ENCODE measurements around the gene ARHGAP44.

Gene ARHGAP44

DNA sequence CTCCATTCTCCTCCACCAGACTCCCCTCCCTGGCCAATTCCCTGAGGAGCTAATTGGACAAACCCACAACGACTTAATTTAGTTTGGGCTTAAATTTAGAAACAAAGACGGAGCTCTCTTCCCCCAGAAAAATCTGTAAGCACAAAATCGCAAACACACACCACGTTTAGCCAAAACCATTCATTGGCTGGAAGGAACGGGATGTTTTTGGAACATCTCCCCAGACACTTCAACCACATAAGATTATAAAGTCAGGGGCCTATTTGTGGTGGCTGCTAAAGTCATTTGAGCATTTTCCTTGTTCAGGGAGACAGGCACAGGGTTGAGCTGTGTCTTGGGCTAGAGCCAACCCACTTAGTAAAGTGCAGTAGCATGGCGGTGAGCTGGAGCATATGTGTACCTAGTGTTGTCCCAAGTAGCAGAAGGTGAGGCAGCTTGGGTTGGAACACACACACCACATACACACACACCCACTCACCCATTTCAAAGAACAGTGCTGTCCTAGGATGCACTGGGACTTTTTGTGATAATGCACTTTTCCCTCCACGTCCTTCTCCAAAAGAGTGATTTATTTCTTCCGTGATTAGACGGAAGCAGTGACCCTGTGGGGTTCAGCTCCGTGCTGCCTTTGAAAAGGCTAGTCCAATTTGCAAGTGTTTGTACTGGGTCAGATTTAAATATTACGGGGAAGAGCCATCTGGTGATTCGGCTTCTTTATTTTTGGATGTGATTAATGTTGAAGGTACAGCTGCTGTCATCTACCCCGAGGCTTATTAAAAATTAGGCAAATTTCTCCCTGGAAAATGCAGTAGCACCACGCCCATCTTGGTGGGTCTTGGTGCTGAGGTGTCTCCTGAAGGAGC is 196.4 kb downstream of the ARHGAP44 start:
- DNase-seq (ENCODE audit: low read depth) = no peak
- H3K4me3 ChIP-seq (replicated peaks; ENCODE audit: low read depth, low read length) = no peak overlapping the region
- TF ChIP-seq, protein P1, sequence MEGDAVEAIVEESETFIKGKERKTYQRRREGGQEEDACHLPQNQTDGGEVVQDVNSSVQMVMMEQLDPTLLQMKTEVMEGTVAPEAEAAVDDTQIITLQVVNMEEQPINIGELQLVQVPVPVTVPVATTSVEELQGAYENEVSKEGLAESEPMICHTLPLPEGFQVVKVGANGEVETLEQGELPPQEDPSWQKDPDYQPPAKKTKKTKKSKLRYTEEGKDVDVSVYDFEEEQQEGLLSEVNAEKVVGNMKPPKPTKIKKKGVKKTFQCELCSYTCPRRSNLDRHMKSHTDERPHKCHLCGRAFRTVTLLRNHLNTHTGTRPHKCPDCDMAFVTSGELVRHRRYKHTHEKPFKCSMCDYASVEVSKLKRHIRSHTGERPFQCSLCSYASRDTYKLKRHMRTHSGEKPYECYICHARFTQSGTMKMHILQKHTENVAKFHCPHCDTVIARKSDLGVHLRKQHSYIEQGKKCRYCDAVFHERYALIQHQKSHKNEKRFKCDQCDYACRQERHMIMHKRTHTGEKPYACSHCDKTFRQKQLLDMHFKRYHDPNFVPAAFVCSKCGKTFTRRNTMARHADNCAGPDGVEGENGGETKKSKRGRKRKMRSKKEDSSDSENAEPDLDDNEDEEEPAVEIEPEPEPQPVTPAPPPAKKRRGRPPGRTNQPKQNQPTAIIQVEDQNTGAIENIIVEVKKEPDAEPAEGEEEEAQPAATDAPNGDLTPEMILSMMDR (IDR thresholded peaks at IDR 0.05; ENCODE audit: low read length, missing control alignments) = no peak

DNA sequence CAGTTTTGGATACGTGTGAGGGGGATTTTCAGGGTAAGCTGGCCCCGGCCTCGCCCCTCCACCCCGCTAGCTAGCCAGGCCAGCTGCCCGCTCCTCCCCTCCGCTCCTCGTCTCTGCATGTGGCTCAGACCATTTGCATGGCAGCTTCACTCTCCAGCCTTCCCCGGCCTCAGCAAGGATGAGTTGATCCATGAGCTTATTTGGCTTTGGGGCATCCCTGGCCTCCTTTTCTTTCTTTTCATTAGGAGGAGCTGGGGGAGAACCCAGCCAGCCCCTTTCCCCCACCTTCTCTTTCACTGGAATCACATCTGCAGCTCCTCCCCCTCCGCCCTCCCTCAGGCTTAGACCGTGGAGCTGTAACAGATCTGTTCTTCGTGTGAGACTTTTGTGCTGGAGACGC is 197.8 kb downstream of the ARHGAP44 start:
- no peak for DNase-seq (ENCODE audit: low read depth)
- TF ChIP-seq, protein P1 (IDR thresholded peaks at IDR 0.05; ENCODE audit: low read length, missing control alignments) = no peak
- H3K4me3 ChIP-seq (replicated peaks; ENCODE audit: low read depth, low read length) = no peak overlapping the region

DNA sequence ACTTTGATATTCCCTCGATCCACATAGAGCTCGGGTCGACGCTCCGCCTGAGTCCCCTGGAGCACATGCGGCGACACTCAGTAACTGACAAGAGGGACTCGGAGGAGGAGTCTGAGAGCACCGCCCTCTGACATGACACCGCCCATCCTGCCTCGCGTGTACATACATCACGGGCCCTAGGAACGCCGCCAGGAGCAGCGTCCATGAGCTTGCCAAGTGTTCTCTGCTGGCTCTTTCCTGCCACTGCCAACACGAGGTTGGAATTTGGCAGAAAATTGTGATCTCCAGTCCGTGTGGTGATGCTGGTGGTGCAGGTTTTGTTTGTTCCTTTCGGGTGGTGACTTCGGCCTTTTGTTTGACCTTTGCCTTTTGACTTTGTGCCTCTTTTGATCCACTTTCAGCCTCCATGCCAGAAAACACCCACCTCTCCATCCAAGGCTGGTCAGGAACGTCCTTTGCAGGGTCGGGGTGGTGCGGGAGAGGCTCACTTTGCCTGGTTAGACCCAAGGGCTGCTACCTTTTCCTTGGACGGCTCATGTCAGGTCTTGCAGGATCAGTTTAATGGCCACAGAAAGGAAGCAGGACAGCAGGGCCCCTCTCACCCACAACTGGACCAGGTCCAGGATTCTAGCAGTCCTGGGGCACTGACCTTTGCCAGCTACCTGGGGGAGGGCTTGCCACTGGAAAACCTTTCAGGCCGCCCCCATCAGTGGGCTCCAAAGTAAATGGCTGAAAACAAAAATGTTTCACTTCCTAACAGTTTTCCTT is 200.9 kb downstream of the ARHGAP44 start:
- TF ChIP-seq, protein P1 (IDR thresholded peaks at IDR 0.05; ENCODE audit: low read length, missing control alignments) = no peak
- H3K4me3 ChIP-seq (replicated peaks; ENCODE audit: low read depth, low read length) = no peak overlapping the region
- DNase-seq (ENCODE audit: low read depth) = no peak

DNA sequence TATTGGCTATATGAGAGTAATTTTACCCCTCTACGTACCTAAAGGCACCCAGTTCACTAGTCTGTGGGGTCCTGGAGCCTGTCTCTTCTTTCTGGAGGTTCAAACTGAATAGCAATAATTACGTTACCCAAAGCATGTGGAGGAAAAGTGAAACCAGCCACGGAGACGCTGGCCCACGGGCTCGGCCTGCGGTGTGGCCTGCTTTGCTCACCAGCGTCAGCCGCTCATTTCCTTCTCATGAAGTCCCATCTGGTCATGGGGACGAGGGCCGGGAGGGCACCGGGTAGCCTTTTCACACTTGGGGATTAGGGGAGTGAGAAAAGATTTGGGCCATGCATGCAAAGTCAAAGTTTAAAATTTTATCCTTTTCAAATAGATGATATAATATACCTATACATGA is 201.6 kb downstream of the ARHGAP44 start:
- TF ChIP-seq, protein P1 (IDR thresholded peaks at IDR 0.05; ENCODE audit: low read length, missing control alignments) = no peak
- H3K4me3 ChIP-seq (replicated peaks; ENCODE audit: low read depth, low read length) = no peak overlapping the region
- no peak for DNase-seq (ENCODE audit: low read depth)

DNA sequence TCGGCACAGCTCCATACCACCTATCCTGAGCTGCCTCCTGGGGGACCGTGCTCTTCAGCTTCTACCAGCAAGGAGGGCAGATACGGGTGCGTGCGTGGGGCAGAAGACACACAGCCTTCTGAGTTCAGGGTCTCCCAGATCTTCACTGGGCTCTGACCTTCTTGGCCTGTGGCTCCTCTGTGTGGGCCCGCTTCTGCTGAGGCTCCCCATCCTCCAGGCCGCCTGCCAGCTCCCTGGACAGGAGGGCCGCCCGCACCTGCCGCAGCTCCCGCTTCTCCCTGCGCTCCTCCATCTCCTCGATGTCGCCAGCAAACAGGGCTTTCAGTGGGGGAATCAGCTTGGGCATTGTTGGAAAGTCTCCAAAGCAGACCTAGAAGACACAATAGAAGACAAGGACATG is 203.4 kb downstream of the ARHGAP44 start:
- TF ChIP-seq, protein P1 (IDR thresholded peaks at IDR 0.05; ENCODE audit: low read length, missing control alignments) = no peak
- DNase-seq (ENCODE audit: low read depth) = no peak
- H3K4me3 ChIP-seq (replicated peaks; ENCODE audit: low read depth, low read length) = no peak overlapping the region

DNA sequence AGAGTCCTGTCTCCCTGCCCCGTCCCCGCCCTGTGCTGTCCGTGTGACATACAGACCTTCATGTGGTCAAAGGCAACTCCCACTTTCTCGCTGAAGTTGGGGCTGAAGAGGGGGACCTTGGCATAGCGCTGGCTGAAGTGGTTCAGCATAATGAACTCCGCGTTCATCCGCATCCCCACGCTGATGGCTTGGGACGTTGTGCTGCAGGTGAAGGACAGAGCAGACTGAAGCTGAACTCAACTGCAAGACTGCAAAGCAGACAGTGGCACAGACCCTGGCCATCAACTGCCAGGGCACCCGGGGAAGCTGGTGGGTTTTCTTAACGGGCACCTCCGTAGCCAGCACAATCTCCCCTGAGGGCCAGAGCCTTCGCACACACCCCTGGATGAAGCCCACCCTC is 204.3 kb downstream of the ARHGAP44 start:
- TF ChIP-seq, protein P1 (IDR thresholded peaks at IDR 0.05; ENCODE audit: low read length, missing control alignments) = no peak
- no peak overlapping the region for H3K4me3 ChIP-seq (replicated peaks; ENCODE audit: low read depth, low read length)
- DNase-seq (ENCODE audit: low read depth) = no peak

Data from fibroblast of pulmonary artery (primary cell).